ENCODE results near the gene HCN1.

Gene HCN1

DNA sequence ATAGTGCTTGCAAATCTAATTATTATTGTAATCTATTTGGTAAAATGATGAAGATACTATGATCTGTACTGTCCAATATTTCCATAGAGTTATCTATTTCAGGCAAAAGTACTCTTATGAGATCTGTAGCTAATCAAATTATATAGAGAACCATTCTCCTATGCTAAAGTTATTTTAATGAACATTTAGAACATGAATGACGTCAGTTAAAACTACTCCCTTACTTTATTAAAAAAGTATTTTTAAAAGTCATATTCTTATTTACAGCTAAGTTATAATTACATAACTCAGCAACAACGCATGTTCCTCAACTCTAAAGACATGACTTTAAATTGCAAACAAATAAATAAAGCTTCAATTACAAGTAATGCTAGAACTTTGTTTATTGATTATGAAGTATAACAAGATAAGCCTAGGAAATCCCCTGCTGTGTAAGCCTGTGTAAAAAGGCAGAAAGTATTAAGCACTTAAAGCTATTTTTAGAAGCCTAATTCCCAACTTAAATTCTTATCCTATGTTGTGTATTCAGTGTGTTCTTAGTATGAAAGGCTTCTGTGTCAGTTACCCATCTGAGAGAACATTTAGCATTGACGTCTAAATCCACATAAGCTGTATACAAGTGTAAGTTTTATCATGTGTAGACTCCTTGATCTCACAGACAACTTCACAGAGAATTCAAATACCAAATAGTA is 285.7 kb downstream of the HCN1 start:
- TF ChIP-seq, protein P1, sequence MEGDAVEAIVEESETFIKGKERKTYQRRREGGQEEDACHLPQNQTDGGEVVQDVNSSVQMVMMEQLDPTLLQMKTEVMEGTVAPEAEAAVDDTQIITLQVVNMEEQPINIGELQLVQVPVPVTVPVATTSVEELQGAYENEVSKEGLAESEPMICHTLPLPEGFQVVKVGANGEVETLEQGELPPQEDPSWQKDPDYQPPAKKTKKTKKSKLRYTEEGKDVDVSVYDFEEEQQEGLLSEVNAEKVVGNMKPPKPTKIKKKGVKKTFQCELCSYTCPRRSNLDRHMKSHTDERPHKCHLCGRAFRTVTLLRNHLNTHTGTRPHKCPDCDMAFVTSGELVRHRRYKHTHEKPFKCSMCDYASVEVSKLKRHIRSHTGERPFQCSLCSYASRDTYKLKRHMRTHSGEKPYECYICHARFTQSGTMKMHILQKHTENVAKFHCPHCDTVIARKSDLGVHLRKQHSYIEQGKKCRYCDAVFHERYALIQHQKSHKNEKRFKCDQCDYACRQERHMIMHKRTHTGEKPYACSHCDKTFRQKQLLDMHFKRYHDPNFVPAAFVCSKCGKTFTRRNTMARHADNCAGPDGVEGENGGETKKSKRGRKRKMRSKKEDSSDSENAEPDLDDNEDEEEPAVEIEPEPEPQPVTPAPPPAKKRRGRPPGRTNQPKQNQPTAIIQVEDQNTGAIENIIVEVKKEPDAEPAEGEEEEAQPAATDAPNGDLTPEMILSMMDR (IDR thresholded peaks at IDR 0.05; ENCODE audit: low read depth, low read length, missing control alignments) = no peak
- H3K4me3 ChIP-seq (ENCODE audit: low read depth, low read length) = no peak overlapping the region
- no peak for DNase-seq (ENCODE audit: low read depth)

DNA sequence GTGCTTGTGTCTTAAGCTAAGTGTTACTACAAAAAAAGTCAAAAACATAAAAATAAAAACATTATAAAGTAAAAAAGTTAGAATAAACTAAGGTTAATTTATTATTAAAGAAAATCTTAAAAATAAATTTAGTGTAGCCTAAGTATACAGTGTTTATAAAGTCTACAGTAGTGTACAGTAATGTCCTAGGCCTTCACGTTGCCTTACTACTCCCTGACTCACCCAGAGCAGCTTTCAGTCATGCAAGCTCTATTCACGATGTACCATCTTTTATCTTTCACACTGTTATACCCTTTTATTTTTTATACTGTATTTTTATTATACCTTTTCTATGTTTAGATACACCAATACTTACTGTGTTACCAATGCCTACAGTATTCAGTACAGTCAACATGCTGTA is 288.1 kb downstream of the HCN1 start:
- no peak overlapping the region for H3K4me3 ChIP-seq (ENCODE audit: low read depth, low read length)
- TF ChIP-seq, protein P1 (IDR thresholded peaks at IDR 0.05; ENCODE audit: low read depth, low read length, missing control alignments) = no peak
- no peak for DNase-seq (ENCODE audit: low read depth)

DNA sequence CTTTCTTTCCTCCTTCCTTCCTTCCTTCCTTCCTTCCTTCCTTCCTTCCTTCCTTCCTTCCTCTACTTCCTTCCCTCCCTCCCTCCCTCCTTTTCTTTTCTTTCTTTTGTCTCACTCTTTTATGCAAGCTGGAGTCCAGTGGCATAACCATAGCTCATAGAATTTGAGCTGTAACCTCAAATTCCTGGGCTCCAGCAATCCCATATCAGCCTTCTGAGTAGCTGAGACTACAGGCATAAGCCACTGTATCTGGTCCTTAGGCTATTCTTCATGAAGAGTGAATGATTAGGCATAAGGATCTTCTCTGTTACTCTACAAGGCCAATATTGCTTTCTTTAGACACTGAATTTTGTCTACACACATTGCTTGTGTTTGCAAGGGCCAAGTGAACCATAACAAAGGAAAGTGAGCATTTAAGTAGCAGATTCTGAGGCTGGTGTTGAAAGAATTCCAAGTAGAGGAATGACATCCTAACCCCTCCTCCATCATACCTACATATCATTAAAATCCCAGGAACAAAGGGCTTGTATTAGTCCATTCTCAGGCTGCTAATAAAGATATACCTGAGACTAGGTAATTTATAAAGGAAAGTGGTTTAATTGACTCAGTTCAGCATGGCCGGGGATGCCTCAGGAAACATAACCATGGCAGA is 293.2 kb downstream of the HCN1 start:
- TF ChIP-seq, protein P1 (IDR thresholded peaks at IDR 0.05; ENCODE audit: low read depth, low read length, missing control alignments) = no peak
- no peak overlapping the region for H3K4me3 ChIP-seq (ENCODE audit: low read depth, low read length)
- no peak for DNase-seq (ENCODE audit: low read depth)

DNA sequence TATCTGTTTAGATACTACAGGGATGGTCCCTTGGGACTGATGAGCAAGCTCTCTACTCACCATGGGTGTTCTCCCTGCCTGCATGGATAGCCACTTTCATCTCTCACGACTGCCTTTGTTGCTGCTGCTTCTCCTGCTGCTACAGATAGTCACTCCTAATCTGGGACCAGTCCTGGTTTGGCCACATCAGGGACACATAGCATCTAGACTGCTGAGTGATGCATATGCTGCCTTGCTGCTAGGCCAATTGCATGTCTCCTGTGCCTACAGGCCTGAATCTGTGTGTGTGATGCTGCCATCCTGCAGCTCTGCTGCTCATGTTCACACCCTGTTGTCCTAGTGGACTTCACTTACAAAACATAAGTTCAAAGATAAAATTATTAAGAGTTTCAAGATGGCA is 297.1 kb downstream of the HCN1 start:
- DNase-seq (ENCODE audit: low read depth) = no peak
- TF ChIP-seq, protein P1 (IDR thresholded peaks at IDR 0.05; ENCODE audit: low read depth, low read length, missing control alignments) = no peak
- no peak overlapping the region for H3K4me3 ChIP-seq (ENCODE audit: low read depth, low read length)

DNA sequence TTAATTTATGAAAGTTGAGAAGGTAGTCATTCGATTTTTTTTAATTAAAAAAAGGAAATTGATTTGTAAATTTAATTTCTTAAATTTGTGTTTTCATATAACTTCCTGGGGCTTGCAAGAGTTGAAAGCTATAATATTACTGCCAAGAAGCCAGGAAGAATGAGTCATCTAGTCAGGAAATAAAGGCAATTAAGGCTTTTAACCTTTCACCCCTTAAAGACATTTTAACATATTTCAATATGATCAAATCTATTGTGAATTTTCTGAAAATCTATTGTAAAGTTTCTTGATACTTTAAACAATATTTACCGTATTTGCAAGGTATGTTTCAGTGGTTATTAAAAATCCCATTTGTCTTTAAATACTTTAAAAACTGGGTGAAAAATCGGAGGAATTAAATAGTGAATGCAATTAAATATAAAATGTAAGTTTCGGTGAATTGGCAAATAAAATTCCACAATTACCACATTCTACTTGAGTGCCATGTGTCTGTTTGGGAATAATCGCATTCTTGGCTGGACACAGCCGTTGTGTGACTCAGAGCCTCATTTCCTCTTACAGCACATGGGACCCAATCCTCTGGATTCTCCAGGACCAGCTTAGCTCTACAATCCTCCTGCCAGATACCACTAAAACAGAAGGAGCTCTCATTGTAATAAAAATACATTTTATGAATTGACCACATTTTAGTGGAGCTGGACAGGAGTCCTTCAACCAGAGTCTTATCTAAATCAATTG is 310.7 kb downstream of the HCN1 start:
- TF ChIP-seq, protein P1 (IDR thresholded peaks at IDR 0.05; ENCODE audit: low read depth, low read length, missing control alignments) = no peak
- DNase-seq (ENCODE audit: low read depth) = no peak
- H3K4me3 ChIP-seq (ENCODE audit: low read depth, low read length) = no peak overlapping the region

DNA sequence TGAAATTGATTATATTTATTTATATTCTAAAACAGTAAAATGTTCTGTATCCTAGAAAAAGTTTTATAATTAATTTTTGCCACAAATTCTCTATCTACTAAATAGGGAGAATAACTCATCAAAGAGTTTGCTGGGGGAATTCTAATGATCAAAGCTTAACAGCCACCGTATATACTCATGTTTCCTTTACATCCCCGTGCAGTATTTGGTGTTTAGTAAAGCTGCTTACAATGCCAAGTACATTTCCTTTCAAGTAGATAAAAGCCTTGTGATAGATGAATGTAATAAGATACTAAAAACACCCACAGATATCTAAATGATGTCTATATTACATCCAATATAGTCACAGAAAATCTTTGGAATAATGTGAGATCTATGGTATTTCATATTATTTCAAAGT is 312.2 kb downstream of the HCN1 start:
- H3K4me3 ChIP-seq (ENCODE audit: low read depth, low read length) = no peak overlapping the region
- no peak for DNase-seq (ENCODE audit: low read depth)
- TF ChIP-seq, protein P1 (IDR thresholded peaks at IDR 0.05; ENCODE audit: low read depth, low read length, missing control alignments) = no peak

Measured in GM12864 (cell line).